Urothelium cell line (cell line): ENCODE results near the gene ATCAY.
"Not testable (repeated sequence)": the region's sequence is repeated elsewhere in the genome, so short reads cannot be mapped to it uniquely, and the experiment has no call there.

ENCODE experiments used
- DNase-seq: peaks from one replicate; pipeline ENCODE4 v3.0.0; 2011; ENCODE audit warnings: low spot score, mixed read lengths
- FAIRE-seq: peaks from 2 replicates; lab custom pipeline; 2011; peaks lifted over from hg19 to GRCh38; lab: Jason Lieb, UNC

ATCAY gene

DNA sequence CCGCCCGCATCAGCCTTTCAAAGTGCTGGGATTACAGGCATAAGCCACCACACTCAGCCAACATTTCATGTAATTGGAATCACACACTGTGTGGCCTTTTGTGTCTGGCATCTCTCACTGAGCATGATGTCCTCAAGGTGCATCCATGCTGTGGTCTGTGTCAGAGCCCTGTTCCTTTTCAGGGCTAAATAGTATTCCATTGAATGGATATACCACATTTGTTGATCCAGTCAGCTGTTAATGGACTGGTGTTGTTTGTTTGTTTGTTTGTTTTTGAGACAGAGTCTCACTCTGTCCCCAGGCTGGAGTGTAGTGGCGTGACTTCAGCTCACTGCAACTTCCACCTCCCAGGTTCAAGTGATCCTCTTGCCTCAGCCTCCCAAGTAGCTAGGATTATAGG, 17.9 kb downstream of the ATCAY start:
- no peak for FAIRE-seq
- DNase-seq, result no peak

DNA sequence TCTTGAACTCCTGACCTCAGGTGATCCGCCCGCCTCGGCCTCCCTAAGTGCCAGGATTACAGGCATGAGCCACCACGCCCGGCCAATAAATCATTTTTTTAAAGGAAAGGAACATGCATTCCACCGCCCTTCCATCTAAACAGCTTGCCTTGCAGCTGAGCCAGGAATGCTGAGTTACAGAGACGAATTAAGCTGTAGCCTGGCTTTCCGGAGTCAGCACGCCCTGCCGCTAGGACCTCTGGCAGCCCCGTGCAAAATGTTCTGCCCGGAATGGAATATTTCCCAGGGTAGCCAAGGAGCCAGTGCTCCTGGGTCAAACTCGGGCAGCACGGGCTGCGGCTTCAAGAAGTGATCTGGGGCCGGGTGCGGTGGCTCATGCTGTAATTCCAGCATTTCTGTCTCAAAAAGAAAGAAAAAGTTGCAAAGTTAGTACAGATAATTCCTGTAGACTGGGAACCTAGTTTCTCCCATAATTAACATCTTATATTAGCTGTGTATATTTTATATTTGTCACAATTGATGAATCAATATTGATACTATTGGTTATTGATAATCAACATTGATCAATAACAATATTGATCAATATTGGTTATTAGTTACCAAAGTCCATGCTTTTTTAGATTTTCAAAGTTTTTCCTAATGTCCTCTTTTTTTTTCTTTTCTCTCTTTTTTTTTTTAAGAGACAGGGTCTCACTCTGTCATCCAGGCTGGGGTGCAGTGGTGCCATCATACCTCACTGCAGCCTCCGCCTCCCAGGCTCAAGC, 19.2 kb downstream of the ATCAY start:
- FAIRE-seq (no peak), DNase-seq (no peak)

DNA sequence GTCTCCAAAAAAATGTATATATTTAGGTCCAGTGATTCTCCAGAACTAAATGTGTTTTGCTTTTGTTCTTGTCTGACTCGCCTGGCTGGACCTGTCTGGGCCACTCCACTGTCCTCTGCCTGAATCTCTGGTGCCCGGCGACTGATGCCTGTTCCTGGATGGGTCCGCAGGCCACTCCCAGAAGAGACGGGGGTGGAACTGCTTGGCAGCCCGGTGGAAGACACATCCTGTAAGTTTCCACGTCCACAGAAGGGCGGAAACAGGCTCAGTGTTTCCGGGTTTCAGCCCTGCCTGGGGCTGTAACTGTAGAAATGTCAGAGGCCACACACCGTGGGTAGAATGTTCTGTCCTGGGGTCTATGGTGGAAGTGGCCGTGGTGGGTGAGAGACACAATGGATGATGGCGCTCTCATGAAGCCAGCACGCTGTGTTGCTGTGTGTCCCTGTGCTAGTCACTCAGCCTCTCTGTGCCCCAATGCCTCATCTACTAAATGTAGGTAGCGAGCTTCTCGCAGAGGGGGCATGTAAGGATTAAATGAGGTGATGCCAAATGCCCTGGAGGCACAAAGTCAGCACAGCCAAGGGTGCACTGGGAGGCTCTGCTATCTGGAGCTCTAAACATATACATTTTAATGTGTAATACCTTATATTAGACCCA, 22.0 kb downstream of the ATCAY start:
- DNase-seq (no peak), FAIRE-seq (no peak)

DNA sequence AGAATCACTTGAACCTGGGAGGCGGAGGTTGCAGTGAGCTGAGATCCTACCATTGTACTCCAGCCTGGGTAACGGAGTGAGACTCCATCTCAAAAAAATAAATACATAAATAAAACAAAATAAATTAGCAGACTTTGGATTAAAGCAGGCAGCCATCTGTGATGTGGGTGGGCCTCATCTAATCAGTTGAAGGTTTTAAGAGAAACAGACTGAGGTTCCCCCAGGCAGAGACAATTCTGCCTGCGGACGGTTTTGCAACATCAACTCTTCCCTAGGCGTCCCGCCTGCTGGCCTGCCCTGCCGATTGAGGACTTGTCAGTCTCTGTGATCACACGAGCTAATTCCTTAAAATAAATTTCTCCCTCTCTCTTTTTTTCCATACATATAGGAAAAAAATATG, 23.7 kb downstream of the ATCAY start:
- DNase-seq (no peak), FAIRE-seq (no peak)

DNA sequence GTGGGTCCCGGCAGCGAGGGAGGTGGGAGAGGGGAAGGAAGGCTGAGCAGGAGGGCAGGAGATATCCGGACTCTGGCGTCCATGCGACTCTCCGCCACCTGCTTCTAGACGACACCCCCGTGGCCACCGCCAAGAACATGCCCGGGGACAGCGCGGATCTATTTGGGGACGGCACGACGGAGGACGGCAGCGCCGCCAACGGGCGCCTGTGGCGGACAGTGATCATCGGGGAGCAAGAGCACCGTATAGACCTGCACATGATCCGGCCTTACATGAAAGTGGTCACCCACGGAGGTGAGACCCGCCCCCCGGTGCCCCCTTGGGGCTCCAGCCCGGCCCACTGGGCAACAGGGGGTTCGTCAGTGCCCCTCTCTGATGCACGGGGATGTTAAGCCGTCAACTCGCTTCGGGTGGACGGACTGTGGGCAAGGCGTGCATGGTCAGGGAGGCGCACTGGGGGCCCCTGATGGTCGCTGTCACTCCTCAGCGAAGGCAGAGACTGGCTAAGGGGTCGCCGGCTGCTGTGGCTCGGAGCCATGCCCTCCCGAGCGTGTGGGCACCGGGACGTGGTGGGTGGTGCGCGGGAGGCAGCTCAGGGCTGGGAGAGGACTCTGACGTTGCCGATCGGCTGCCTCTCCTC, 27.3 kb downstream of the ATCAY start:
- no peak for FAIRE-seq
- DNase-seq, result no peak

DNA sequence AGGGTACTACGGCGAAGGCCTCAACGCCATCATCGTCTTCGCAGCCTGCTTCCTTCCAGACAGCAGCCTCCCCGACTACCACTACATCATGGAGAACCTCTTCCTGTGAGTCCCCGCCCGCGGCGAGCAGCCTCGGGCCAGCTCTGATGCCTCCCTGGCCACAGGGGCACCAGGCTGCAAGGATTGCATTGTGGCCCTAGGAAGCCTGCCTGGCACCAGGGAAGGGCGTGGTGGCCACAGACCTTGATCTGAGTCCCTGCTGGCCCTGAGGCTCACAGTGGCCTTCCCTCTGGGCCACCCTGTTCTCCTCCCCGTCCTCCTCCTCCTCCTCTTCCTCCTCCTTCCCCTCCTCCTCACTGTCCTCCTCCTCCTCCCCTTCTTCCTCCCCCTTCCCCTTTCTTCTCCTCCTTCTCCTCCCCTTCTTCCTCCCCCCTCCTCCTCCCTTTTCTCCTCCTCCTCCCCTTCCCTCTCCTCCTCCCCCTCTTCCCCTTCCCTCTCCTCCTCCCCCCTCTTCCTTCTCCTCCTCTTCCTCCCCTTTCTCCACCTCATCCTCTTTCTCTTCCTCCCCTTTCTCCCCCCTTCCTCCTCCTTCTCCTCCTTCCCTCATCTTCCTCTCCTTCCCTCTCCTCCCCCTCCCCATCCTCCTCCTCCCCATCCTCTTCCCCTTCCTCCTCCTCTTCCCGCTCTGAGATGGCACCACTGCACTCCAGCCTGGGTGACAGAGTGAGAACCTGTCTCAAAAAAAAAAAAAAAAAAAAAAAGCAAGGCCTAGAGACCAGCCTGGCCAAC, 28.0 kb downstream of the ATCAY start:
- FAIRE-seq, result no peak
- DNase-seq, result no peak

DNA sequence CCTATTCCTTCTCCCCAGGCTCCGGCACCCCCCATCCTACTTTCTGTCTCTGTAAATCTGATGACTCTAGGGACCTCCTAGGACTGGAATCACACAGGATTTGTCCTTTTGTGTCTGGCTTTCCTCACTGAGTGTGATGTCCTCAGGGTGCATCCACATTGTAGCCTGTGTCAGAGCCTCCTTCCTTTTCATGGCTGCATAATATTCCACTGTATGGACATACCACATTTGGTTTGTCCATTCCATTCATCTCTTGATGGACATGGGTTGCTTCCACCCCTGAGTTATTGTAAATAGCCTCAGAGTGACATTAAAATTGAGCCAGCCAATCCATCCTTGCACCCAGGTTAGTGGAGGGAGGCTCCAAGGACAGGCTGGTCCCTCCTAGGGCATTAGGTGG, 29.6 kb downstream of the ATCAY start:
- no peak for FAIRE-seq
- DNase-seq, result no peak

DNA sequence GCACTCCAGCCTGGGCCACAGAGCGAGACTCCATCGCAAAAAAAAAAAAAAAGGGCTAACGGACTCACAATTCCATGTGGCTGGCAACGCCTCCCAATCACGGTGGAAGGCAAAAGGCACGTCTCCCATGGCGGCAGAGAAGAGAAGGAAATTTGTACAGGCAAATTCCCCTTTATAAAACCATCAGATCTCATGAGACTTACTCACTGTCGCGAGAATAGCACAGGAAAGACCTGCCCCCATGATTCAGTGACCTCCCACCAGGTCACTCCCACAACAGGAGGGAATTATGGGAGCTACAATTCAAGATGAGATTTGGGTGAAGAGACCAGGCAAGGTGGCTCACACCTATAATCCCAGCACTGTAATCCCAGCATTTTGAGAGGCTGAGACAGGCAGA, 33.7 kb downstream of the ATCAY start:
- no peak for FAIRE-seq
- DNase-seq, result peak; percentile 47

DNA sequence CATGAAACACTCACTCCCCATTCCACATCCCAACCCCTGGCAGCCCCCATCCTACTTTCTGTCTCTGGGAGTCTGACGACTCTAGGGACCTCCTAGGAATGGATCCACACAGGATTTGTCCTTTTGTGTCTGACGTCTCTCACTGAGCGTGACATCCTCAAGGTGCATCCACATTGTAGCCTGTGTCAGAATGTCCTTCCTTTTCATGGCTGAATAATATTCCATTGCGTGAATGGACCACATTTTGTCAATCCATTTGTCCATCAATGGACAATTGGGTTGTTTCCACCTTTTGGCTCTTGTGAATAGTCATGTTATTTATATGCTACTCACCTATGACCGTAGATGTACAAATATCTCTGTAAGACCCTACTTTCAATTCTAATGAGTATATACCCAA, 35.5 kb downstream of the ATCAY start:
- DNase-seq (no peak), FAIRE-seq (no peak)

DNA sequence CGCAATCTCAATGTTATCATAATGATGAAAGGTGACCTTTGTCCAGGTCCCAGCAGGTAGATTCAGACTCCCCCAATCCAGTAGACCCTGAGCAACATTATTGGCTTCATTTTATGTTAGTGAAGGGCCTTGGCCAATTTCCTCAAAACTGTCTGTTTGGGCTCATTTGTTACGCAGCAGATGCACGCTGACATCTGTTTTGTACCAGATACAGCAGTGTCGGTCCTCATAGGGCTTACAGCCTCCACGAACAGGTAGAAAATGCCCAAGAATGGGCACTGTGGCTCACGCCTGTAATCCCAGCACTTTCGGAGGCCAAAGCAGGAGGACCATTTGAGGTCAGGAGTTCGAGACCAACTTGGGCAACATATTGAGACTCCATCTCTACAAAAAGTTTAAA, 39.3 kb downstream of the ATCAY start:
- no peak for DNase-seq
- no peak for FAIRE-seq

DNA sequence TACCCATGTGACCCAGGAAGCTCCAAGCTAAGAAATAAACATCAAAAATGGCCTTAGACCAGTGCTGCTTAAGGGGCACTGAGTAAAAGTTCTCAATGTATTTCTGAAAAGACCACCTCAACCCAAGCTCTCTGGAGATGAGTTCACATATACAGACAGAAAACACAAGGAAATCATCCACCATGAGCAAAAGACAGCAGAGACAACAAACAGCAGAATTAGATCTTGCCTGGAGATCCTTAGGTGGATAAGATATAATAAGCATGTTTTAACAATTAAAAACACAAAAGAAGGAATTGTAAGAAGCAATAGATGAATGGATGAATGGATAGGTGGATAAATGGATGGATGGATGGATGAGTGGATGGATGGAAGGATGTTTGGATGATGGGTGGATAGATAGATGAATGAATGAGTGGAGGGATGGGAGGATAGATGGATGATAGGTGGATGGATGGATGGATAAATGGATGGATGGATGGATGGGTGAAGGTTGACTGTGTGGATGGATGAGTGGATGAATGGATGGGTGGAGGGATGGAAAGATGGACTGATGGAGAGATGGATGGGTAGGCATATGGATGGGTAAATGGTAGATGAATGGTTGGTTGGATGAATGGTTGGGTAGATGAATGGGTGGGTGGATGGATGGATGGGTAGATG, 42.7 kb downstream of the ATCAY start:
- FAIRE-seq (no peak), DNase-seq (no peak)

DNA sequence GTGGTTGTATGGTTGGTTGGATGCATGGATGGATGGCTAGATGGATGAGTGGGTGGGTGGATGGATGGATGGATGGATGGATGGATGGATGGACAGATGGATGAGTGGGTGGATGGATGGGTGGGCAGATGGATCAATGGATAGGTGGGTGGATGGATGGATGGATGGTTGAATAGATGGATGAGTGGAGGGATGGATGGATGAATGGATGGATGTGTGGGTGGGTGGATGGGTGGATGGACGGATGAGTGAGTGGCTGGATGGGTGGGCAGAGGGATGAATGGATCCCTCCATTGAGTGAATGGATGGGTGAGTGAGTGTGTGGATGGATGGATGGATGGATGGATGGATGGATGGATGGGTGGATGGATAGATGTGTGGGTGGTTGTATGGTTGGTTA, 43.4 kb downstream of the ATCAY start:
- DNase-seq (no peak), FAIRE-seq (no peak)

DNA sequence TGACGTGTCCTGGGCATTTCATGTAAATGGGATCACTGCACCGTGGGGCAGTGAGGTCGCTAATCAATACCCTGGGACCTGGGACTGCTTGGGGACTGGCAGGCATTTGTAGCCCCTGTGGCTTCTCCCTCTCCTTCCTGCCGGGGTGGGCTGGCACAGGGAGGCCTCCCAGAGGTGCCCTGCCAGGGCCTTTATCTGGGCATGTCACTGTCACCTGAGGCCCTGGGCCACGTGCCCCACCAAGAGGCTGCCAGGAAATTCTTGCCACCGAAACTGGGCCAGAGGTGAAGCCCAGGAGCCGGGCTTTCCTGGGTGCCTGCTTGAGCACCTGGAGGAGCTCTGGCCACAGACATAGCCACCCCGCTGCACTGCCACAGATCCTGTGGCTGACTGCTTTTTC, 50.6 kb downstream of the ATCAY start:
- DNase-seq (no peak), FAIRE-seq (no peak)

DNA sequence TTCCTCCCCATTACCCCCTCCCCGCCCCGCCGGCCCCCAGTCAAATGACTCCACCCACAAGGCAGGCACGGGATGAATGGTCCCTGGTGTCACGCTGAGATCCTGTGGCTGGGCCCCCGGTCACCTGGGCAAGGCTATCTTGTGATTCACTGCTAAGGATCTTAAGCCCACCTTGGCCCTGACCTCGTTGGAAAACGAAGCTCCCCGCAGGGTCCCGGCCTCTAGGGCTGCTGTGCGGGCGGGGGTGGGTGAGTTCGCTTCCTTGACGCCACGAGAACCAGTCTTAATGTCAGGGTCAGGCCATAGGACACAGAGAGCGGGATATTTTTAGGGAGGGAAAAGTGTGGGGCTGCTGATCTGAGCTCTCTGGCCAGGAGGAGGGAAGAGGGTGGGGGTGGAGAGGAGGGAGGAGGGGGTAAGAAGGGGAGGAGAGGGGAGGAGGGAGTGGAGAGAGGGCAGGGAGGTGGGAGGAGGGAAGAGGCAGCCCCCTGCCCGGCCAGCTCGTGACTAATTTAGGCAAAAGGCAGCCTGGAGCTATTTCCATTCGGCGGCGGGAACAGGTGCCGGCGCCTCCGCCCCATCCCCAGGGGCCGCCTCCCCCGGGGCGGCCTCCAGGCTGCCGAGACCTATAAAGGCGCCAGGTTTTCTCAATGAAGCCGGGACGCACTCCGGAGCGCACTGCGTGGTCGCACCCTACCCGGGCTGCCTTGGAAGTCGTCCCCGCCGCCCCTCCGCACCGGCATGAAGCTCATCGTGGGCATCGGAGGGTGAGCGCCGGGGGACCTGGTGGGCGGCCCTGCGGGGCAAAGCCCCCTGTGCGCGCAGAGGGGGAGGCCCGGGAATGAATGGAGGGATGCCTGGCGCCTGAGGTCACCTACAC, 52.7 kb downstream of the ATCAY start, which contains the start of gene NMRK2:
NMRK2 (plus strand) TSS at position 139 of the 880 bp plus-strand sequence; CDS start at position 742, 603 bp downstream.
- FAIRE-seq (no peak), DNase-seq (peak; percentile 18)

DNA sequence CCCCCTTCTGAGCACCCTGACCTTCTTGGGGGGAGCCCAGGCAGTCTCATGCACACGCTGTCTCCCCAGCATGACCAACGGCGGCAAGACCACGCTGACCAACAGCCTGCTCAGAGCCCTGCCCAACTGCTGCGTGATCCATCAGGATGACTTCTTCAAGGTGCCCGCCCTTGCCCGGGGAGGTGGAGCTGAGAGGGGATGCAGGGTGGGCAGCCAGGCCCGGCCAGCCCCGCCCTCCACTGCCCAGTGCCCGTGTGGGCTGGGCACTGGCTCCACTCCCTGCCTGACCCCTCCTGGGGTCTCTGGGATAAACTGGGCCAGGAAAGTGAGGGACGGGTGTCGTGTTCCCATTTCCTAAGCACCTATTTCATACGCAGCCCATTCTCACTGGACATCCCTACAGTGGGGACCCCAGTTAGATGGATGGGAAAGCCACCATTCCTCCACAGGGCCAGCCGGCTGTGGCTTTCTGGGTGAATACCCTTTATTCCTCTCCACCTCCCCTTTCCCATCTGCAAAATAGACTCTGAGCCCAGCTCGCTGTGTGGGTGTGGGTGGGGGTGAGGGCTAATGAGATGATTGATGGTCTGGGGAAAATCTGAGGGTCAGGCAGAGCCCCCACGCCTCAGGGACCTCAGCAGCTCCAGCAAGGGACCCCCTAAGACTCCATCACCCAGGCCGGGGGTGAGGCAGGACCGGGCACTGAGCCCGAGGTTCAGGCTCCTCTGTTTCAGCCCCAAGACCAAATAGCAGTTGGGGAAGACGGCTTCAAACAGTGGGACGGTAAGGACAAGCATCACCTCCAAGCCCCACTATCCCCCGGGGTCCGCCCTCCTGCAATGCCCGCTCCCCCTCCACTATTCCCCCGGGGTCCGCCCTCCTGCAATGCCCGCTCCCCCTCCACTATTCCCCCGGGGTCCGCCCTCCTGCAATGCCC, 56.3 kb downstream of the ATCAY start:
- DNase-seq (no peak), FAIRE-seq (no peak)

DNA sequence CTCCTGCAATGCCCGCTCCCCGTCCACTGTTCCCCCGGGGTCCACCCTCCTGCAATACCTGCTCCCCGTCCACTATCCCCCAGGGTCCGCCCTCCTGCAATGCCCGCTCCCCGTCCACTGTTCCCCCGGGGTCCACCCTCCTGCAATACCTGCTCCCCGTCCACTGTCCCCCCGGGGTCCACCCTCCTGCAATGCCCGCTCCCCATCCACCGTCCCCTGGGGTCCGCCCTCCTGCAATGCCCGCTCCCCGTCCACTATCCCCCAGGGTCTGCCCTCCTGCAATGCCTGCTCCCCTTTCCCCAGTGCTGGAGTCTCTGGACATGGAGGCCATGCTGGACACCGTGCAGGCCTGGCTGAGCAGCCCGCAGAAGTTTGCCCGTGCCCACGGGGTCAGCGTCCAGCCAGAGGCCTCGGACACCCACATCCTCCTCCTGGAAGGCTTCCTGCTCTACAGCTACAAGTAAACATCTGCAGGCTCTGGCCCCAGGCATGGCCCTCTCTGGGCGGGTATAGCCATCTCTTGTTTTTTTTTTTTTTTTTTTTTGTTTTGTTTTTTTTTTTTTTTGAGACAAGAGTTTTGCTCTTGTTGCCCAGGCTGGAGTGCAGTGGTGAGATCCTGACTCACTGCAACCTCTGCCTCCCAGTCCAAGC, 57.9 kb downstream of the ATCAY start:
- DNase-seq, FAIRE-seq: not testable (repeated sequence)

DNA sequence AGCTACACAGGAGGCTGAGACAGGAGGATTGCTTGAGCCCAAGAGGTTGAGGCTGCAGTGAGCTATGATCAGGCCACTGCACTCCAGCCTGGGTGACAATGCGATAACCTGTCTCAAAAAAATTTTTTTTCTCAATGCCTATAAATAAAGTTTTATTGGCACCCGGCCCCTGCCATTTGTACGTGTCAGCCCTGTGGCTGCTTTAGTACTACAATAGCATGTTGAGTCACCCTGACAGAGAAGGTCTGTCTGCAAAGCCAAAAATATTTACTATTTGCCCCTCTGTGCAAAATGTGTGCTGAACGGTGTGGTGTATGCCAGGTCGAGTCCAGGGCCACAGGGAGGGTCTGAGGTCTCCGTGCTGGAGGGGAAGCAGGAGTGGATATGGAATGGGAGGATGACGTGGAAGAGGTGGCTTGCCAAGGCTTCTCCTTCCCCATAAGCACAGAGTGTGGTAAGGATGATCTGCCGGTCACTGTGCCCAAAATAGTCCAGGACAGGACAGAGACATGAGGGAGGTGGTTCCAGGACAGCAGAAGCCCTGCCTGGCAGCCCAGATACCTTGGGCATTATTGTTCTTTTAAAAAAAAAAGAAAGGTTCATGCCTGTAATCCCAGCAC, 62.4 kb downstream of the ATCAY start:
- DNase-seq, result peak; percentile 15
- FAIRE-seq, result no peak
